ENCODE measurements around the gene LAGE3. TPM values are rescaled to one million over a fixed set of nuclear protein-coding genes. Genes with fewer than 3 reads are reported as not detected.
"Not testable (repeated sequence)": the region's sequence is repeated elsewhere in the genome, so short reads cannot be mapped to it uniquely, and the experiment has no call there.

LAGE3 gene
- polyA plus RNA-seq, 4 donors = 11.2 to 14.8 (median 12.2) TPM

DNA sequence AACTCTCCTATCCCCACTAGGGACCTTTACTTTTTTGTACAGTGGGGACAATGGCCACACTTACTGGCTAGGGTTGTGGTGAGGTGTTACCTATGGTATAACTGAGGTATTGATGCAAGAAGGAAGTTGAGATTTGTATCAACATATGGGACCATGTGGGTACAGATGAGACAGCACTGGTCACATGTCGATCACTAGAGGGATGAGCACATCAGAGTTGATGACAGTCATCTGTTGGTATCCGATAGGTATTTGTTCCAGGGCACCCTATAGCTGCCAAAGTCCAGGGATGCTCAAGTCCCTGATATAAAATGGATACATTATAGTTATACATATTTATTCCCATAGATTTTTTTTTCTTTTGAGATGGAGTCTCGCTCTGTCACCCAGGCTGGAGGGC is 23.9 kb upstream of the LAGE3 start:
- no peak for DNase-seq (ENCODE audit: low read depth in 4 of 4, low spot score in 3 of 4)

DNA sequence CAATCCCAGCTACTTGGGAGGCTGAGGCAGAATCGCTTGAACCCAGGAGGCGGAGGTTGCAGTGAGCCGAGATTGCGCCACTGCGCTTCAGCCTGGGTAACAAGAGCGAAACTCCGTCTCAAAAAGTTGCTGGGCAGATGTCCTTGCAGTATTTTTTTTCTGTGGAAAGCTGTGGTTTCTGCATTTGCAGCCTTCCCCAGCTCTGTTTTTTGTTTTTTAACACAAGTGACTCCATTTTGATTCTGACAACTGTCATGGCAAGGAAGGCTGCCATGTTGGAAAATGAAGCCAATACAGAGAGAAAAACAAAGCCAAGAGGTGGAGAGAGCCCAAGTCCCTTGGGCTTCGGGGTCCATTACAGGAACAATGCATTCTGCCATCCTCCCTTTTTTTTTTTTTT is 23.0 kb upstream of the LAGE3 start:
- DNase-seq (ENCODE audit: low read depth in 4 of 4, low spot score in 3 of 4) = no peak

DNA sequence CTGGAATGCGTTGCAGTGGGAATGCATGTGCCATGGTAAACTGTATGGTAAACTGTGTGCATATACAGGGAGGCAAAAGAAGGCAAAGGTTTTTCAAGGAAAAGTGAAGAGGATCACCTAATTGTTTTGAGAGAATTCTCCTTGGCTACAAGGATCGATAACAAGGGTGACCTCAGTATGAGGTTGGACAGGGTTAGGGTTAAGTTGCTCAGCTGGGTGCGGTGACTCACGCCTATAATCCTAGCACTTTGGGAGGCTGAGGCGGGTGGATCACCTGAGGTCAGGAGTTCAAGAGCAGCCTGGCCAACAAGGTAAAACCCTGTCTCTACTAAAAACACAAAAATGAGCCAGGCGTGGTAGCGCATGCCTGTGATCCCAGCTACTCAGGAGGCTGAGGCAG is 22.3 kb upstream of the LAGE3 start:
- DNase-seq (ENCODE audit: low read depth in 4 of 4, low spot score in 3 of 4) = not testable (repeated sequence)

DNA sequence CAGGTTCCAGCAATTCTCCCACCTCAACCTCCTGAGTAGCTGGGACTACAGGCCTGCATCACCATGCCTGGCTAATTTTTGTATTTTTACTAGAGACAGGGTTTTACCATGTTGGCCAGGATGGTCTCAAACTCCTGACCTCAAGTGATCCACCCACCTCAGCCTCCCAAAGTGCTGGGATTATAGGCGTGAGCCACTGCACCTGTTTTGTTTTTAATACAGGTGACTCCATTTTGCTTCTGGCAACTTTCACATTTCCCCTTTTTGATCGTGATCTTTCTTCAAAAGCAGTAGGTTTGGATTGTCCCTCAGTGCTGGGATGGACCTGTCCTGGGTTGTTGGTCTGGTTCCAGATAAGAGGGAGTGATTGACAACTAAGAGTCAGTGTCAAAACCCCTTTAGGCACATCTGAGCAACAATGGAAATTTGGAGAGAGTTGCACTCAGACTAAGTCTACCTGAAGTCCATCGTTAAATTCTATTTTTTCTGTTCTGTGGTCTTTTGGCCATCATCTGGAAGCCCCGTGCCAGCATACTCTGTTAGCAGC is 17.6 kb upstream of the LAGE3 start:
- not testable (repeated sequence) for DNase-seq (ENCODE audit: low read depth in 4 of 4, low spot score in 3 of 4)

DNA sequence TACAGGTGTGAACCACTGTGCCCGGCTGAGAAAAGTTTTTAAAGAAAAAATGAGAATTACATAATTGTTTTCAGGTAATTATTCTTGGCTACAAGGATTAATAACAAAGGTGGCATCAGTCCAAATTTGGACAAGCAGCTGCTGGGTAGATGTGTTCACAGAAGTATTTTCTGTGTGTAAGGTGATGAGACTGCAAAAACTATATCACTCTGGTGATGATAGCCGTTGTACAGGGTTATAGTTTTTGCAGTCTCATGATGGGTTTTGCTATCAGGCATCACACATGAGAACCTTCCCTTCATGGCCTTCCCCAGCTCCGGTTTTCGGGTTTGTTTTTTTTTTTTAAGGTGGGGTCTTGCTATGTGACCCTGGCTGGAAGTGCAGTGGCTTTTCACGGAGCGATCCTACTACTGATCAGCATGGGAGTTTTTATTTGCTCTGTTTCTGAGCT is 16.4 kb upstream of the LAGE3 start:
- no peak for DNase-seq (ENCODE audit: low read depth in 4 of 4, low spot score in 3 of 4)

DNA sequence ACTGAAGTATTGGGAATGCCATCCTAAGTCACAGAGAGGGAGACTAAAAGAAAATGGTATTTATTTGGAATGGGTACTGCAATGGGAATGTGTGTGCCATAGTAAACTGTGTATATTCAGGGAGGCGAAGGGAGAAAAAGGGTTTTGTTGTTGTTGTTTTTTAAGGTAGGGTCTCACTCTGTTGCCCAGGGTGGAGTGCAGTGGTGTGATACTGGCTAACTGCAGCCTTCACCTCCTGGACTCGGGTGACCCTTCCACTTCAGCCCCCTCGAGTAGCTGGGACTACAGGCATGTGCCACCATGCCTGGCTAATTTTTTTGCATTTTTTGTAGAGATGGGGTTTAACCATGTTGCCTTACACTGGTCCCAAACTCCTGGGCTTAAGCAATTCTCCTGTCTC is 15.6 kb upstream of the LAGE3 start:
- DNase-seq (ENCODE audit: low read depth in 4 of 4, low spot score in 3 of 4) = no peak

DNA sequence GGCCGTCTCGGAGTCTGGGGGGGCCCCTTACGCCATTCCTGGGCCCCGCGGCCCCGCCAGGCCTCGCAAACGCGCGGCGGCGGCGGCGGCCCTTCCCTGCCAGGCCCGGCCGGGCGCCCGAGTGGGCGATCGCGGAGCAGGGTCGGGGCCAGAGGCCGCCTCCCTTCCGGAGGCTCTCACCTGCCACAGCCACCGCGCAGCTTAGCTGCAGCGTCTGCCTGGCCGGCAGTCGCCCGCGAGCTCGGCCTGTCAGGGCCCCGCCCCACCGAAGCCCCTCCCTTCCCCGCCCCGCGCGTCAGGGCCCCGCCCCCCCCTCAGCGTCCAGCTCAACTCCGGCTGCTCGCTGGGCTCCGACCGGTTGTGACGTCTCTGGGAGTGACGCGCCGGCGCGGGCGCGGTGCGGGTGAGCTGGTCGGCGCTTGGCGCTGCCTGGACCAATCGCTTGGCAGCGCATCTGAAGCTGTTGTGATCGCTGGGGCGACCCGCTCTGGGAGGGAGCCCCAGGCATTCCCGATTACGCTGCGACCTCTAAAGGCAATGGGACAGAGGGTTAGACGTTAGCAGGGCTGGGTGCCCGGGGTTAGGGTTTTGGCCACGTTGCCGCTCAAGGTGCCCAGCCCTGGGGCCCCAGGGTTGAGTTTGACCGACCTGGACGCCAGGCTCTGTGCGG is 11.5 kb upstream of the LAGE3 start, which contains the start of gene SLC10A3:
Gene SLC10A3 (minus strand): TSS at position 216 of the 670 bp plus-strand sequence. CDS start 1,689 bp downstream, outside the sequence.
- peak; percentile 71 to 78 (median 76) for DNase-seq (ENCODE audit: low read depth in 4 of 4, low spot score in 3 of 4)

DNA sequence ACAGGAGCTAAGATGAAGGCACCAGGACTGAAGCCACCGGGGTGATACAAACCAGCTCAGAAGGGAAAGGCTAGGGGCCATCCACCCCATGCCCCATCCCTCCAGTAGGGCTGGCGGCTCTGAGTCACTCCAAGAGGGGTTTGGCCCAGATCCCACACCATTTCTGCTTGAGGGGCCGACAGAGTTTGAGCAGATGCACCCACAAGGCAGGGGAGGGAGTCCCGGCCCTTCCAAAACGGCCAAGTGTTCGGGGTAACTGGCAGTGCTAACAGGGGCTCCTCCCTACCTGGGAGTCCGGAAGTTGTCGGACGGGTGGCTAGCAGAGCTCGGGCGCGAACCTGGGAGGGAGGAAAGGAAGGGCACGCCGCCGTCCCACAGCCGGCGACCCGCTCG is 10.9 kb upstream of the LAGE3 start:
- DNase-seq (ENCODE audit: low read depth in 4 of 4, low spot score in 3 of 4) = no peak

DNA sequence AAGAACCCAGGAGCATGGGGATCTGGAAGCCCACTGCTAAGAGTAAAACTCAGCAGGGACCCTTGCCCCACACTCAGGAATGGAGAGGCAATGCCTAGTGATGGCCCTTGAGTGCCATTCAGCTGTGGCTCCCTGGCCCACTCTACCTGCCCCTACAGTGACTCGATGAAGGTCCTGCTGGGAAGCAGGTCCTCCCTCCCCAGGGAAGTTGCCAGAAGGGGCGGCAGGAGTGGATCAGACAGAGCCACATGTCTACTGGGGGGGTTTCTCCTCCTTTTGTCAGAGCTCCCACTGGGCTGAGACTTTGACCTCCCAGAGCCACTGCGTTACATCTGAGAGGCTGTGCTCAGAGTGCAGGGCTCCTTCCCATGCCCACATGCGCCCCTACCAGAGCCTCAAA is 10.1 kb upstream of the LAGE3 start:
- DNase-seq (ENCODE audit: low read depth in 4 of 4, low spot score in 3 of 4) = no peak

DNA sequence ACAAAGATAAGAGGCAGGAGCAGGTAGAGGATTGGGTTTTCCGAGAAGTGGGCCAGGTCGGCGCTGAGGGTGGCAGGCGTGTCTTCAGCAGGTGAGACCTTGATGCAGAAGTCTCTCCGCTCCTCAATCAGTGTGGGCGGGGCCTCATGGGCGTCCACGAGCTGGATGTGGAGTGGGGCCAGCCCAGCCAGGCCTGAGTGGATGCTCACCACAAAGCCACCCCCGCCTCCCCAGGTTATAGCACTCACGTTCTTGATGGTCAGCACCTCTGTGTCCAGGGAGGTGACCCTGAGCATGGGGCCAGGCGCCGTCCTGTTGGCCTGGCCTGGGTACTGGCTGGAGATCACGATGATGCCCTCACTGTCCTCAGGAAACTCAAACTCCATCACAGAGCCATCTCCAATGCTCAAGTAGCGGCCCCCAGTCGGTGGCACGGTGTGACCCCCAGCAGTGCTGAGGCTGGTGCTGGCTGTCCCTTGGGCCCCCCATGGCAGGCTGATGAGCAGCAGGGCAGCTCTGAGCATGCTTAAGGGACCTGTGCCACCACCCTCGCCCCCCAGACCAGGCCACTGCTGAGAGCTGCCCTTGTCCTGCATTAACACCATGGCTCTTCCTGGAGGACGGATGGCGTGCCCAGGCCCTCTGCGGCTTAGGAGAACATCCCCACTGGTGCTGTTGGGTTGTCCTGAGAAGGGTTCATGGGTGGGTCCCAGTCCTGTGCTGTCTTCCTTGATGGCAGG is 9.4 kb upstream of the LAGE3 start:
- DNase-seq (ENCODE audit: low read depth in 4 of 4, low spot score in 3 of 4) = no peak

DNA sequence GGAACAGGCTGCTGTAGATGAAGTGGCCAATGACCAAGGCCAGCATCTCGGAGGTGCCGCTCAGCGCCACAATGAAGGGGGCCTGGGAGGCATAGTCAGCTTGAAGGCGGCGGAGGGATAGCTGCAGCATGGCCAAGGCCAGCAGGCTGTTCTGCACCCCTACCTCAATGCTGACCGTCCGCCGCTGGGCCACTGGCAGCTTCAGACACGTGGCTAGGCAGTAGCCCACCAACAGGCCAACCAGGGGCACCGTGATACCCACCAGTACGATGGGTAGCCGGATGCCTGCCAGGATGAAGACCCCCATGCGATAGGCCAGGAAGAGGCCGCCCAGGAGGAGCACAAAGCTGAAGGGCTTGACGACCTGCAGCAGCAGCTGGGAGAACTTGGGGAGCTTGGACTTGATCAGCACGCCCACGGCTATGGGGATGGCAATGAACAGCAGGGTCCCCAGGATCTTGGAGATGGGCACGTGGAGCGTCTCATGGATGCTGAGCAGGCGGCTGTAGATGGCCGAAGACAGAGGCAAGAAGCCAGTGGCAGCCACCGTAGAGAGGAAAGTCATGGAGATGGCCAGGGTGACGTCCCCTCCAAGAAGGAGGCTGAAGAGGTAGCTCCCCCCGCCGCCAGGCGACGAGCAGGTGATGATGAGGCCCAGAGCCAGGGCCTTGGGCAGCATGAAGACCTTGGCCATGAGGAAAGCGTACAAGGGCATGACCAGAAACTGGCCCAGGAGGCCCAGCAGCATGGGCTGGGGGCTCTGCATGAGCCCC is 8.6 kb upstream of the LAGE3 start:
- no peak for DNase-seq (ENCODE audit: low read depth in 4 of 4, low spot score in 3 of 4)

DNA sequence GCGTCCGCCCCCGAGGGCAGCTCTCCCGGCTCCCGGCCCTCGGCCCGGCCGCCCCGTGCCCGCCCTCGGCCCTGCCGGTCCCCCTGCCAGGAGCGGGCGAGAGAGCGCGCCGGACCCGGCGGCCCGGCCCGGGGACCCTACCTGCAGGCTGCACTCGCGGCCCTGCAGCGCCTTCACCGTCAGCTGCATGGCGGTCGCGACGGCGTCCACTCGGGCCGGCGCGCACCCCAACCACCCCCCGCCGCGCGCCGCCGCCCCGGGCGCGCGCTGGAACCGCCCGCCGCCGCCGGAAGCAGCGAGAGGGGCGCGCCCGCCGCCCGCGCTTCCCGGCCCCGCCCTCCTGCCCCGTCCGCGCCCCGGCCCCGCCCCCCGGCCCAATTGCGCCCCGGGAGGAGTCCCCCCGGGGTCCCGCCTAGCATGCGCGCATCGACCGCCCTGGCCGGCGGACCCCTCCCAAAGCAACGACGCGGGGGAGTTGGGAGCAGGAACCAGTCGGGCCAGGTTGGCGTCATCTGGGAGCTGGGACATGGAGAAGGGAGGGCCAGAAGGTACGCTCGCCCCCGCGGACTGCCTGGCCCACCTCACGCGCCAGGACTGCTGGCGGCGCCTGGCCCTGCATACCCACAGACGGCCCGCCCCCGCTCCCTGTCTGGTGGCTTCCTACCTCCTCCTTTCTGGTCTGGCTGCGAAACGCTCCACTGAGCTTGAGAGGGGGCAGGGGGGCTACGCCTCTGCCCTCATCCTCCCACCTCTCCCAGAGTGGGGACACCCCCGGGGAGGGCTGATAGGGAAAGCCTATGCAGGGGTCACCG is 7.5 kb upstream of the LAGE3 start, which contains the start of gene UBL4A:
Gene UBL4A (minus strand): TSS at position 220 of the 812 bp plus-strand sequence. CDS start 31 bp downstream, at position 189.
- peak in 3 of 4 donors; percentile 44 to 58 (median 52) for DNase-seq (ENCODE audit: low read depth in 4 of 4, low spot score in 3 of 4)

DNA sequence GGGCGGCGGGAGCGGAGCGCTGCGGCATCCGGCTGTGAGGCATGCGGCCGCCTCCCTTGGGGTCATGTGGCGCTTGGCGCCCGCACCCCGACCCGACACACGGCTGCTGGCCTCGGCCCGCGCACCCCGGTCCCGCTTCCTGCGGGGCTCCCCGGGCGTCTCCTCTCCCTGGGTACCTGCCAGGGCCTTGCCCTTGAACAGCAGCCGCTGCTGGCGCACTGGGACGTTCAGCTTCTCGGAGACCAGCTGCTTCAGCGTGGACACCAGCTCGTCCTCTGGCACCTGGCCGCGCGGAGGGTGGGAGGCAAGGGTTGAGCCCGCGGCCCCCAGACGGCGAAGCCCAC is 6.9 kb upstream of the LAGE3 start:
- DNase-seq (ENCODE audit: low read depth in 4 of 4, low spot score in 3 of 4) = no peak

DNA sequence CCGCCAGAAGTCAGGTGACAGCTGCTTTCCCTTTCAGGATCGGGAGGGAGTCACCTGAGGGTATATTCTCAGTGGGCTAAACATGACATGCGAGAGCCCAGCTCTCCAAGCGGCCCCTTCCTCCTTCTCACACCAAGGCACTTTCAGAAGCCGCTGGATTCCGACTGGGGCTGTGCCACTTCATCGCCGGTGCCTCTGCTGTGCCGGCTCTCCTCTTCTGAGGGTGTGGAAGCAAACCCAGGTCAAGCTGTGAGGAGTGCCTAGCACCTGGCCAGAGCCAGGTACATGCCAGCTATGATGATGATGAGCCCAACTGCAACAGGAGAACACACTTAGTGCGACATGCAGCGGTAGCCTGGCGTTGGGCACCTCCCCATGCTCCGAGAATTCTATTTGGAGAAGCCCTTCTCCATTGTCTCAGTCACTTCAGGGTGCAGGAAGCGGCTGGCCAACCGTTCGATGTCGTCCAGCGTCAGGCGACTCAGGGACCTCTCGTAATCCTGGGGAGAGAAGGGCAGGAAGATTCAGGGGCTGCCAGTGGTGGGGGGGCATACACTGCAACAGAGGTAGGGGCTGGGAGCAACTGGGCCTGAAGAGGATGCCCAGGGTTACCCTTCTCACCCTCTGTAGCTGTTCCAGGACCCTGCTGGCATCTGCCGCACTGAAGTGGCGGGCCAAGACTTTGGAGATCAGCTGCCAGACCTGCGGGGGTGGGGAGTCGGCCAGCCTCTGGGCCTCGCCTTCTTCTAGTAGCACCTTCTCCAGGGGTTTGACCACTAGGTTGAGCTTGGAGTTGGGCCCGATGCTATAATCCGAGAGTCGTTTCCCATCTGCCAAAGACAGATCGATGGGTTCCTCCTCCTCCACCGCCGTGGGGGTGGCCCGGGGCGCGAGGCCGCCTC is 6.3 kb upstream of the LAGE3 start:
- no peak for DNase-seq (ENCODE audit: low read depth in 4 of 4, low spot score in 3 of 4)

DNA sequence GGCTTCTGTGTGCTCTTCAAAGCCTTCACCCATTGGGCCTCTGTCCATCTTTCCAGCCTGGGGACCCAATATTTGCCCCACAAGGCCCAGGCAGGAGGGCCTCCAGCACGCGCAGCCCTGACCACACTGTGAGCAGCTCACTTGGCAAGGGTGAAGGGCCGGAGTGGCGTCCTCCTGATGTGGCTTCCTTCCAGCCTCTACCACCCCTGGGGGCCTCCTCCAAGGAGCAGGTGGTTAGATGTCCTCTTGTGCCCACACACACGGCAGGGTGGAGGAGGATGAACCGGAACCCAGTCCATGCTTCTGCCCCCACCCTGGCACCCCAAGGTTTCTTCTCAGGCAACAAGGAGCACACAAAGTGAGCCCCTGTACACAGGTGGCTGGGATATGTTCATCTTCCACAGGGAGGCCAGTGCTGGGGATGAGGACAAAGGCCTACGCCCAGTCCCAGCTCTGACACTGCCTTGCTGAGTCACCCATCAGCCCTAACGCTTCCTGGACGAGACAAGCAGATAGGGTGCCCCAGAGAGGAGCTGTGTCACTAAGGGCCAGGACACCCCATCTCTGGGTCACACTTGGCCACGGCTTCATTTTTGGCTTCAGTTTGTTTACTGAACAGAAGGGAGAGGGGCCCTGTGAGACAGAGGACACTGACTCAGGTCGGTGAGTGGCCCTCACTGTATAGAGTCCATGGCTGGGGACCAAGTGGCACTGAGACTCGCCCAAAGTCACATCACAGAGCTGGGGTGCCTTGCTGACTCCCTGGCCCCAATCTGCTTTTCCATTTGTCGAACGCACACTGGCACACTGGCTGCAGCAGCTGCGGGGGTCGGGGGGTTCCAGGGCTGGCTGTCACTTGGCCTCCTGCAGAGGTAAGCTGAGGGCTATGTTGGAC is 5.4 kb upstream of the LAGE3 start:
- DNase-seq (ENCODE audit: low read depth in 4 of 4, low spot score in 3 of 4) = no peak

DNA sequence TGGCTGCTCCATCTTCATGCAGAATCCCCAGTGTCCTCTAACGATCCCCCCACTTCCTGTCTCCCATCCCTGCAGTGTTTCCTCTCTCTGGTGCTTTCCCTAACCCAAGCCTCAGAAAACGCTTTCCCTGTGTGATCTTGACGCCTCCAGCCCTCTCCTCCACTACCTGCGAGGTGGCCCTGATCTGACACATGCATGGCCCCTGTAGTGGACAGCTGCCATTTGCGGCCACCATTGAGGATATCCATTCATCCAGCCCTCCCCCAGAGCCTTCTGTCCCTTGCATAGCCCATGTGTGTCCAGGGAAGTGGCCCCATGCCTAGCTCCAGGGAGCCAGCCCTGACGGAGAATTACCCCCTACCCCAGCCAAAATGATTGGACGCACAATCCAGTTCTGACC is 4.2 kb upstream of the LAGE3 start:
- DNase-seq (ENCODE audit: low read depth in 4 of 4, low spot score in 3 of 4) = no peak

DNA sequence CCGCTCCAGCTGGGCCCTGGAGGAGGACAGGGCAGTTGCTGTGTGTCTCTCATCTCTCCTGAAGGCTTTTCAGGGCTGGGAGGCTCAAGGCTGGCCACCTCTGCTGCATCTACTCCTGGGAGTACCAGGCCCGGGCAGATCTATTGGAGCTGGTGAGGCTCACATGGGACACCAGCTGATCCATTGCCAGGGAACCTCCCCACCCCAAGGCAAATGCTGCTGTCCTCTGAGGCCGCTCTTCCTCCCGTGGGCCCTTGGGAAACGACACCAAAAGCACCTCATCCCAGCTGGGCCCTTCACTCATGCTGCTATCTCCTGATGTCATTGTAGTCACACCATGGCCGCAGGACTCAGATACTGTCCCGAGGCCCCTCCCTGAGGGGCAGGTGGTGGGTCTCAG is 3.7 kb upstream of the LAGE3 start:
- no peak for DNase-seq (ENCODE audit: low read depth in 4 of 4, low spot score in 3 of 4)

DNA sequence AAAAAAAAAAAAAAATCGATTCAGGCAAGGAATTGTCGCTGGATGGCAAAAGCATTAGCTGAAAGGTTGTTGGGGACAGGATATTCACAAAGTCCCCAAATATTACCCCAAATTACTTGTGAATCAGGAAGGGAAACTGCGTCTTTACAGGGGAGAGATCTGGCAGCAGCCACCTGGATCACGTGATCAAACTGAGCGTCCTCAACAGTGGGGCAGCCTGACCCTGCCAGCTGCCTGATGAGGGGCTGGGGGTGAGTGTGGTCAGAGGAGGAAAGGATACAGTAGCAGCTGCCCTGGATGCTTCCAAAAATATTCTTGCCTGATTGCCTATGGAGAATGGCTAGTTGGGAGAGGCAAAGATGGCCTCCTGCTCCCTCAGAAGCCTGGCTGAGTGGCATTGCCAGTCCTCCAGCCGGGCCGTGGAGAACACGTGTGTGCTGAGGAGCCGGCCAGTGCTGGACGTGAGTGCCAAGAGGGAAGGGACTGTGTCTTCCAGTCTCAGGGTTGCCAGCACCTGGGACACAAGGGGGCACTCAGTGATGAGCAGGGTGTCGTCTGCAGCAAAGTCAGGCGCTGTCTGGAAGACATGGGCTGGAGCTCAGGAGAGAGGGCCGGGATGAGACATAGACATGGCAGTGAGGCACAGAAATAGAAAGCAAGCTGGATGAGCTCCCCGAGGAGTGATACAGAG is 3.0 kb upstream of the LAGE3 start:
- no peak for DNase-seq (ENCODE audit: low read depth in 4 of 4, low spot score in 3 of 4)

All from left renal pelvis (tissue), 4 donors.